ENCODE measurements around the gene STX4.

STX4 gene

GRCh38 chr16:31074814-31075183 is 41.4 kb downstream of the STX4 start:
- H3K4me1 ChIP-seq (ENCODE audit: insufficient read depth, low read length), result peaks cover 19% of the 10 kb centered on the region
- H3K27me3 ChIP-seq (ENCODE audit: control insufficient read depth in 1 of 2, insufficient read depth in 2 of 2, low read length in 2 of 2), result no peaks in the 10 kb centered on the region
- peaks cover 36% of the 10 kb centered on the region for H3K36me3 ChIP-seq (ENCODE audit: insufficient read depth, low read length)
- peak overlapping the region; percentile 96 for H3K27ac ChIP-seq (ENCODE audit: low read depth, low read length)
- peak overlapping the region; percentile 66 to 100 for H3K4me3 ChIP-seq (ENCODE audit: low read depth in 1 of 2, low read length in 2 of 2)
- no peaks in the 10 kb centered on the region for H3K9me3 ChIP-seq (ENCODE audit: low read length)
- peak overlapping the region; percentile 89 for H3K9ac ChIP-seq (ENCODE audit: low read length)

DNA sequence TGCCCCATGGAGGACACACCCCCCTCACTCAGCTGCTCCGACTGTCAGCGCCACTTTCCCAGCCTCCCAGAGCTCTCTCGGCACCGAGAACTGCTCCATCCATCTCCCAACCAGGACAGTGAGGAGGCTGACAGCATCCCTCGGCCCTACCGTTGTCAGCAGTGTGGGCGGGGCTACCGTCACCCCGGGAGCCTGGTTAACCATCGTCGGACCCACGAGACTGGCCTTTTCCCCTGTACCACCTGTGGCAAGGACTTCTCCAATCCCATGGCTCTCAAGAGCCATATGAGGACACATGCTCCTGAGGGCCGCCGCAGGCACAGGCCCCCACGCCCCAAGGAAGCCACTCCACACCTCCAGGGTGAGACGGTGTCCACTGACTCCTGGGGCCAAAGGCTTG is 43.0 kb downstream of the STX4 start:
- no peak overlapping the region for H3K27ac ChIP-seq (ENCODE audit: low read depth, low read length)
- no peaks in the 10 kb centered on the region for H3K9me3 ChIP-seq (ENCODE audit: low read length)
- H3K36me3 ChIP-seq (ENCODE audit: insufficient read depth, low read length), result peaks cover 51% of the 10 kb centered on the region
- H3K4me3 ChIP-seq (ENCODE audit: low read depth in 1 of 2, low read length in 2 of 2), result no peak overlapping the region
- H3K4me1 ChIP-seq (ENCODE audit: insufficient read depth, low read length), result peaks cover 19% of the 10 kb centered on the region
- no peaks in the 10 kb centered on the region for H3K27me3 ChIP-seq (ENCODE audit: control insufficient read depth in 1 of 2, insufficient read depth in 2 of 2, low read length in 2 of 2)
- no peak overlapping the region for H3K9ac ChIP-seq (ENCODE audit: low read length)

DNA sequence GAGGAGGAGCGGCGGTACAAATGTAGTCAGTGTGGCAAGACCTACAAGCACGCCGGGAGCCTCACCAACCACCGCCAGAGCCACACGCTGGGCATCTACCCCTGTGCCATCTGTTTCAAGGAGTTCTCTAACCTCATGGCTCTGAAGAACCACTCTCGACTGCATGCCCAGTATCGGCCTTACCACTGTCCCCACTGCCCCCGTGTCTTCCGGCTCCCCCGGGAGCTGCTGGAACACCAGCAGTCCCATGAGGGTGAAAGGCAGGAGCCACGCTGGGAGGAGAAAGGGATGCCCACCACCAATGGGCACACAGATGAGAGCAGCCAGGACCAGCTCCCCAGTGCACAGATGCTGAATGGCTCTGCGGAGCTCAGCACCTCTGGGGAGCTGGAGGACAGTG is 43.7 kb downstream of the STX4 start:
- Histone ChIP-seq H3K36me3 (ENCODE audit: insufficient read depth, low read length) (peaks cover 56% of the 10 kb centered on the region), H3K9me3 (ENCODE audit: low read length) (no peaks in the 10 kb centered on the region), H3K4me3 (ENCODE audit: low read depth in 1 of 2, low read length in 2 of 2) (no peak overlapping the region), H3K27me3 (ENCODE audit: control insufficient read depth in 1 of 2, insufficient read depth in 2 of 2, low read length in 2 of 2) (no peaks in the 10 kb centered on the region), H3K9ac (ENCODE audit: low read length) (no peak overlapping the region), H3K27ac (ENCODE audit: low read depth, low read length) (no peak overlapping the region), H3K4me1 (ENCODE audit: insufficient read depth, low read length) (peaks cover 15% of the 10 kb centered on the region)

DNA sequence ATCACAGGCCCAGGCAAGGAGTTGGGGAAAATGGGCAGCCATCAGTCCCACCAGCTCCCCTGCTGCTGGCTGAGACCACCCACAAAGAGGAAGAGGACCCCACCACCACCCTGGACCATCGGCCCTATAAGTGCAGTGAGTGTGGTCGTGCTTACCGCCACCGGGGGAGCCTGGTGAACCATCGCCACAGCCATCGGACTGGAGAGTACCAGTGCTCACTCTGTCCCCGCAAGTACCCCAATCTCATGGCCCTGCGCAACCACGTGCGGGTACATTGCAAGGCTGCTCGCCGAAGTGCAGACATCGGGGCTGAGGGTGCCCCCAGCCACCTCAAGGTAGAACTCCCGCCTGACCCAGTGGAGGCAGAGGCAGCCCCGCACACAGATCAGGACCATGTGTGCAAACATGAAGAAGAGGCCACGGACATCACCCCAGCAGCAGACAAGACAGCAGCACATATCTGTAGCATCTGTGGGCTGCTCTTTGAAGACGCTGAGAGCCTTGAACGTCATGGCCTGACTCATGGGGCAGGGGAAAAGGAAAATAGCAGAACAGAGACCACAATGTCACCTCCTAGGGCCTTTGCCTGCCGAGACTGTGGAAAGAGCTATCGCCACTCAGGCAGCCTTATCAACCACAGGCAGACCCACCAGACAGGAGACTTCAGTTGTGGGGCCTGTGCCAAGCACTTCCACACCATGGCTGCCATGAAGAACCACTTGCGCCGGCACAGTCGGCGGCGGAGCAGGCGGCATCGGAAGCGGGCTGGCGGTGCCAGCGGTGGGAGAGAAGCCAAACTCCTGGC is 44.4 kb downstream of the STX4 start:
- Histone ChIP-seq H3K4me3 (ENCODE audit: low read depth in 1 of 2, low read length in 2 of 2) (no peak overlapping the region), H3K9ac (ENCODE audit: low read length) (no peak overlapping the region), H3K36me3 (ENCODE audit: insufficient read depth, low read length) (peaks cover 56% of the 10 kb centered on the region), H3K27ac (ENCODE audit: low read depth, low read length) (no peak overlapping the region), H3K4me1 (ENCODE audit: insufficient read depth, low read length) (peaks cover 7% of the 10 kb centered on the region), H3K9me3 (ENCODE audit: low read length) (no peaks in the 10 kb centered on the region), H3K27me3 (ENCODE audit: control insufficient read depth in 1 of 2, insufficient read depth in 2 of 2, low read length in 2 of 2) (no peaks in the 10 kb centered on the region)

DNA sequence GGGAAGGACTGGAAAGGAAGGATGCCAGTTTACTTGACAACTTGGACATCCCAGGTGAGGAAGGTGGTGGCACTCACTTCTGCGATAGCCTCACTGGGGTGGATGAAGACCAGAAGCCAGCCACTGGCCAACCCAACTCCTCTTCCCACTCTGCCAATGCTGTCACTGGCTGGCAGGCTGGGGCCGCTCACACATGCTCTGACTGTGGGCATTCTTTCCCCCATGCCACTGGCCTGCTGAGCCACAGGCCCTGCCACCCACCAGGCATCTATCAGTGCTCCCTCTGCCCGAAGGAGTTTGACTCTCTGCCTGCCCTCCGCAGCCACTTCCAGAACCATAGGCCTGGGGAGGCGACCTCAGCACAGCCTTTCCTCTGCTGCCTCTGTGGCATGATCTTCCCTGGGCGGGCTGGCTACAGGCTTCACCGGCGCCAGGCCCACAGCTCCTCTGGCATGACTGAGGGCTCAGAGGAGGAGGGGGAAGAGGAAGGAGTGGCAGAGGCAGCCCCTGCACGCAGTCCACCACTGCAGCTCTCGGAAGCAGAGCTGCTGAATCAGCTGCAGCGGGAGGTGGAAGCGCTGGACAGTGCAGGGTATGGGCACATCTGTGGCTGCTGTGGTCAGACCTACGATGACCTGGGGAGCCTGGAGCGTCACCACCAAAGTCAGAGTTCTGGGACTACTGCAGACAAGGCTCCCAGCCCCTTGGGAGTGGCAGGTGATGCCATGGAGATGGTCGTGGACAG is 45.4 kb downstream of the STX4 start:
- Histone ChIP-seq H3K9ac (ENCODE audit: low read length) (no peak overlapping the region), H3K36me3 (ENCODE audit: insufficient read depth, low read length) (peaks cover 61% of the 10 kb centered on the region), H3K4me1 (ENCODE audit: insufficient read depth, low read length) (peaks cover 7% of the 10 kb centered on the region), H3K27ac (ENCODE audit: low read depth, low read length) (no peak overlapping the region), H3K9me3 (ENCODE audit: low read length) (no peaks in the 10 kb centered on the region), H3K27me3 (ENCODE audit: control insufficient read depth in 1 of 2, insufficient read depth in 2 of 2, low read length in 2 of 2) (no peaks in the 10 kb centered on the region), H3K4me3 (ENCODE audit: low read depth in 1 of 2, low read length in 2 of 2) (no peak overlapping the region)

- Histone ChIP-seq H3K9ac (ENCODE audit: low read length) (no peak overlapping the region), H3K36me3 (ENCODE audit: insufficient read depth, low read length) (peaks cover 67% of the 10 kb centered on the region), H3K4me3 (ENCODE audit: low read depth in 1 of 2, low read length in 2 of 2) (no peak overlapping the region), H3K9me3 (ENCODE audit: low read length) (no peaks in the 10 kb centered on the region), H3K27me3 (ENCODE audit: control insufficient read depth in 1 of 2, insufficient read depth in 2 of 2, low read length in 2 of 2) (no peaks in the 10 kb centered on the region), H3K27ac (ENCODE audit: low read depth, low read length) (no peak overlapping the region), H3K4me1 (ENCODE audit: insufficient read depth, low read length) (peaks cover 7% of the 10 kb centered on the region)
Observed at GRCh38 chr16:31079342-31079944, 46.1 kb downstream of the STX4 start.

DNA sequence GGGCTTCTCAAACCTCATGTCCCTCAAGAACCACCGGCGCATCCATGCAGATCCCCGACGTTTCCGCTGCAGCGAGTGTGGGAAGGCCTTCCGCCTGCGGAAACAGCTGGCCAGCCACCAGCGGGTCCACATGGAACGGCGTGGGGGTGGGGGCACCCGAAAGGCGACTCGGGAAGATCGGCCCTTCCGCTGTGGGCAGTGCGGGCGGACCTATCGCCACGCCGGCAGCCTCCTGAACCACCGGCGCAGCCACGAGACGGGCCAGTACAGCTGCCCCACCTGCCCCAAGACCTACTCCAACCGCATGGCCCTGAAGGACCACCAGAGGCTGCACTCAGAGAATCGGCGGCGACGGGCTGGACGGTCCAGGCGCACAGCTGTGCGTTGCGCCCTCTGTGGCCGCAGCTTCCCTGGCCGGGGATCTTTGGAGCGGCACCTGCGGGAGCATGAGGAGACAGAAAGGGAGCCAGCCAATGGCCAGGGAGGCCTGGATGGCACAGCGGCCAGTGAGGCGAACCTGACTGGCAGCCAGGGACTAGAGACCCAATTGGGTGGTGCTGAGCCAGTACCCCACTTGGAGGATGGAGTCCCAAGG is 46.8 kb downstream of the STX4 start:
- Histone ChIP-seq H3K27me3 (ENCODE audit: control insufficient read depth in 1 of 2, insufficient read depth in 2 of 2, low read length in 2 of 2) (no peaks in the 10 kb centered on the region), H3K9me3 (ENCODE audit: low read length) (no peaks in the 10 kb centered on the region), H3K9ac (ENCODE audit: low read length) (no peak overlapping the region), H3K36me3 (ENCODE audit: insufficient read depth, low read length) (peaks cover 68% of the 10 kb centered on the region), H3K4me1 (ENCODE audit: insufficient read depth, low read length) (peaks cover under 1% of the 10 kb centered on the region), H3K27ac (ENCODE audit: low read depth, low read length) (no peak overlapping the region), H3K4me3 (ENCODE audit: low read depth in 1 of 2, low read length in 2 of 2) (no peak overlapping the region)

- H3K9ac ChIP-seq (ENCODE audit: low read length), result no peak overlapping the region
- H3K9me3 ChIP-seq (ENCODE audit: low read length), result no peaks in the 10 kb centered on the region
- no peak overlapping the region for H3K27ac ChIP-seq (ENCODE audit: low read depth, low read length)
- no peaks in the 10 kb centered on the region for H3K27me3 ChIP-seq (ENCODE audit: control insufficient read depth in 1 of 2, insufficient read depth in 2 of 2, low read length in 2 of 2)
- no peaks in the 10 kb centered on the region for H3K4me1 ChIP-seq (ENCODE audit: insufficient read depth, low read length)
- peaks cover 68% of the 10 kb centered on the region for H3K36me3 ChIP-seq (ENCODE audit: insufficient read depth, low read length)
- no peak overlapping the region for H3K4me3 ChIP-seq (ENCODE audit: low read depth in 1 of 2, low read length in 2 of 2)
Observed at GRCh38 chr16:31080756-31081419, 47.5 kb downstream of the STX4 start.

- Histone ChIP-seq H3K27ac (ENCODE audit: low read depth, low read length) (no peak overlapping the region), H3K4me1 (ENCODE audit: insufficient read depth, low read length) (no peaks in the 10 kb centered on the region), H3K36me3 (ENCODE audit: insufficient read depth, low read length) (peaks cover 64% of the 10 kb centered on the region), H3K4me3 (ENCODE audit: low read depth in 1 of 2, low read length in 2 of 2) (no peak overlapping the region), H3K27me3 (ENCODE audit: control insufficient read depth in 1 of 2, insufficient read depth in 2 of 2, low read length in 2 of 2) (no peaks in the 10 kb centered on the region), H3K9me3 (ENCODE audit: low read length) (no peaks in the 10 kb centered on the region), H3K9ac (ENCODE audit: low read length) (no peak overlapping the region)
Observed at GRCh38 chr16:31081428-31082351, 48.3 kb downstream of the STX4 start.

GRCh38 chr16:31082368-31083045 is 49.1 kb downstream of the STX4 start:
- Histone ChIP-seq H3K9ac (ENCODE audit: low read length) (no peak overlapping the region), H3K27me3 (ENCODE audit: control insufficient read depth in 1 of 2, insufficient read depth in 2 of 2, low read length in 2 of 2) (no peaks in the 10 kb centered on the region), H3K9me3 (ENCODE audit: low read length) (no peaks in the 10 kb centered on the region), H3K27ac (ENCODE audit: low read depth, low read length) (no peak overlapping the region), H3K36me3 (ENCODE audit: insufficient read depth, low read length) (peaks cover 59% of the 10 kb centered on the region), H3K4me1 (ENCODE audit: insufficient read depth, low read length) (no peaks in the 10 kb centered on the region), H3K4me3 (ENCODE audit: low read depth in 1 of 2, low read length in 2 of 2) (no peak overlapping the region)

Data from muscle layer of colon (tissue), 2 donors.